HL-60/S4 (cell line): ENCODE measurements around the gene TNS1.

Source experiments
- in situ Hi-C: fragments of 300-500 bp; cut with MboI; formaldehyde crosslinking; loops from 2 replicates; pipeline ENCODE4 v1.14.3; 2022; ENCODE audit warnings: low sequenced_read_pairs

The TNS1 gene

DNA sequence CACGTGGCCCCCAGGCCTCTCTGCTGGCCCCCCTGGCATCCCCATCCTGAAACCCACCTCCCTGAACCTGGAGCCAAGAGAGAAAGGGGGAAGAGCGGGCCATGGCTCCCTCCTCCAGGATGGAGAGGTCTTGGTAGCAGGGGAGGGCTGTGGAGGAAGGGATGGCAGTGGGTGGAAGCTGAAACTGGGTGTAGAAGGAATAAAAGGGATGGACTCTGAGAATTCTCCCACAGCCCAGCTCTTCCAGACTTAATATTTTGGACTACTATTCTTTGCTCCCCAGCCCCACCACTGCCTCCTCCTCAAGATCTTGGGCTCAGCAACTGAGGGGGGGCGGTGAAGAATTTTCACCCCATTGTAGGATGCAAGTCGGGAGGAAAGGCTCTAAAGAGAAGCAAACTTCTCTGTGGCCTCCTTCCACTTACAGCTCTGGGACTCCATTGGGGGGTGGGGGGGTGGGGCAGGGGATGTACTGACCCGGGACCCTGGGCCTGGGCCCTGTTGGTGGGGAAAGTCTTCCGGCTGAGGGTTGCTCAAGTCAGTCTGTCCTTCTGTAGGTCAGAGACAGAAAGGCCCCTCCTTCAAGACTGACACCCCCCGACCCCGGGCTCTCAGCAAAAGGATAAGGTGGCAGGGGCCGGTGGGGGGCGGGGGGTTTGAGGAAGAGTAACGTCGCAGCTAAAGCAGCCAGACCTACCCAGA, 501 bp downstream of the TNS1 start:
- in situ Hi-C loops = no loop called here

- in situ Hi-C loops = no loop called here
Observed at GRCh38 chr2:218001629-218002028, 1.2 kb downstream of the TNS1 start.

GRCh38 chr2:218000136-218000535, 2.7 kb downstream of the TNS1 start:
- in situ Hi-C loops = no loop called here

DNA sequence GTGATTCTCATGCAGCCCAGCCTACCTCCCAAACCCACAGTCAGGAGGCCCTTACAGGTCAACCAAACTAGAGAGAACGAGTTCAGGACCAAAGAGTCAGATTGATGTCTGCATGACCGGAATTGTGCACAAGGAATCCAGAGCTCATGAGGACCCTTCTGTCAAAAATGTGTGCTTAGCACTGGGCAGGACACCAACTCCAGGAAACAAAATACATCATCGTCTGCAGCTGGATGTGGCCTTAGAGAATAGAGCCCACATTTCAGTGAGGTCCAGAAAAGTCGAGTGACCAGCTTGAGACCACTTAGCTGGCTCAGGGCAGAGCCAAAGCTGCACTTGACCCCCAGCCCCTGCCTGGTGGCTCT, 3.2 kb downstream of the TNS1 start:
- in situ Hi-C loops = no loop called here

DNA sequence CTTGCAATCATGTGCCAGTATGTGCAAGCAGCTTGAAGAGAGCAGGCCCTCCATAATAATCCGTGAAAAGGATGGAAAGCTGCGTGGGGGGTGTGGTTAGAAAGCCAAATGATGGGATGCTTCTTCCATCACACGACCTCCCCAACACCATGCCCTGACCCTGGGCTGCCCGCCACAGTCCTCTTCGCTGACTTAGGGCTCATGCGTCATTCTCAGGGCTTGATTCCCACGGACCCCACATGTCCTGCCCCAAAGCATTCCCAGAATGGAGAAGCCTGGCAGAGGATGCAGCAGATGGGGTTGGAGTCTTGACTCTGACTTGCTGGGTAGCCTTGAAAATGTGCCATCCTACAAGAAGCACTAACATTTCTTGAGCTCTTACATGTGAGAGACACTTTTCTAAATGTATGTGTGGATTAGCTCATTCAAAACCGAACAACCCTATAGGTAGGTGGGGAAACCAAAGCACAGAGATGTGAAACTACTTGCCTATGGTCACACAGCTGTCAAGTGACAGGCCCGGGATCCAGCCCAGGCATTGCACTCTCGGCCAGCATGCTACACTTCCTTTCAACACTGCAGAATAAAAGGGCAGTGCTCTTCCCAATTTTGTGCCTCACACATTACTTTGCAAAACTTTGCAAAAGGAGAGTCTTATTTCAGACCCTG, 3.7 kb downstream of the TNS1 start:
- in situ Hi-C loops = no loop called here

GRCh38 chr2:217997510-217997909, 5.3 kb downstream of the TNS1 start:
- in situ Hi-C loops = no loop called here

DNA sequence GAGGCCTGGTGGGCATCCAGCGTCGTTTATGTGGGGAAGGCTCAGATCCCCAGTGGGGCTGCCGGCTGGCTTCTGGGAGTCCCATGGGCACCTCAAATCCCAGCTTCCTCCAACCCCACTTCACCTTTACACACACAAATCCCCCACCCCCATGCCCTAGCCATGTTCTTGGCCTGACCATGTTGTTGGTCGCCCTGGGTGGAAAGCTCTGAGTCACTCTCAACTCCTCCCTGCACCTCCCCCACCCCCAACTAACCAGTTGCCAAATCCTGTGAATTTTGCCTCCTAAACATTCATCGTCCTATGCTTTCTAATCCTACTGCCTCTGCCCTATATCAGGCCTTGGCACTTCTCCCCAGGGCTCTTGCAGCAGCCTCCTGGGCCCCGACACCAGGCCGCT, 6.4 kb downstream of the TNS1 start:
- in situ Hi-C loops = no loop called here

GRCh38 chr2:217995731-217996231, 7.0 kb downstream of the TNS1 start:
- in situ Hi-C loops = no loop called here

DNA sequence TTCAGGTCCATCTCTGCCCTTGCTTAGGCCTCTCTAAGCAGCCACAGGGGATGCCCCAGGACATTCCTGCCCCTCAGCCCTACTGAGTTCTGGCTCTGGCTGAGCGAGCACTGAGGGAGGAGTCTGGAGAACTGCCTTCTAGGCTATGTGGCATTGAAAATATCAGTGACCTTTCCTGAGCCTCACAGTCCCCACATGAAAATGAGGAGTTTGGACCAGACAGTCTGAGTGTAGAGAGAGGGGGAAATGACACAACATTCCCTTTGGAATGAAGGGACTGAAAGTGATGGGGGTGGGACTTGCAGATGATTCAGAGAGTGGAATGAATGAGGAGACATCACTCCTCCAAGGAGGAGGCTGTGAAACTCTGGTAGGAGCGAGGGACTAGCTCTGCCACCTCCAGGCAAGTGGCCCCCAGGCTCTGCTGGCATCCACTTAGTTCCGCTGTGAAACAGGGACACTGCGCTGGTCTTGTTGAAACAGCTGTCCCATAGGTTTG, 8.0 kb downstream of the TNS1 start:
- in situ Hi-C loops = no loop called here

GRCh38 chr2:217993817-217994463, 8.9 kb downstream of the TNS1 start:
- in situ Hi-C loops = no loop called here

DNA sequence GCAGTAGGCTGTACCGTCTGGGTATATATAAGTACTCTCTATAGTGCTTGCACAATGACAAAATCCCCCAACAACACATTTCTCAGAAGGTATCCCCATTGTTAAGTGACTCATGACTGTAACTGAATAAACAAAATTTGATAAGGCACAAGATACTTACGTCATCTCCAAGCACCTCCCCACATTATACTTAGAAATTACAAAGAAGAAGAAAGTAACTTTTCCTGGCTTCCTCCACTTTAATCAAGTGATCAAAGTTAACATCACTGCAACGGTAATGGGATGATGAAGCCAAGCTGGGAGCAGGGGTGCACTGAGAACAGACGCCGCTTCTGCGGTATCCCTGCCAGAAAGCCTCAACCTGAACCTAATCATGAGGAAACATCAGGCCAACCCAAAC, 9.7 kb downstream of the TNS1 start:
- in situ Hi-C loops = no loop called here

DNA sequence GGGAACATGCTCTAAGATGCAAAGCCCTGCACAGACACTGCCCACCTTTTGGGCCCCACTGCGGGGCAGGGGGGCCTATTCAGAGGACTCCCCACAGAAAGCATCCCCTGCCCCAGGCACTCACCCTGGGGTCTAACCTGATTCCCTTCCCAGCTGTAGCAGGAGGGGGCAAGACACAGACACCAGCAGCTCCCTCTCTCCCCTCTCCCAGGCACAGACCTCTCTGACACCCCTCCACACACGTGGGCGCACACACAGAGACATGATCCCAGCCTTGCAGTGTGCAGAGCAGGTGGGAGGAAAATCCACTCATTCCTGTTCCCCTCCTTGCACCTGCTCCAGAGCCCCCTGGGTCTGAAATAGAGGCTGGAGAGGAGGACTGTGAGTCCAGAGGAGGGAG, 10.7 kb downstream of the TNS1 start:
- in situ Hi-C loops = no loop called here

GRCh38 chr2:217990791-217991465, 11.9 kb downstream of the TNS1 start:
- in situ Hi-C loops = no loop called here

DNA sequence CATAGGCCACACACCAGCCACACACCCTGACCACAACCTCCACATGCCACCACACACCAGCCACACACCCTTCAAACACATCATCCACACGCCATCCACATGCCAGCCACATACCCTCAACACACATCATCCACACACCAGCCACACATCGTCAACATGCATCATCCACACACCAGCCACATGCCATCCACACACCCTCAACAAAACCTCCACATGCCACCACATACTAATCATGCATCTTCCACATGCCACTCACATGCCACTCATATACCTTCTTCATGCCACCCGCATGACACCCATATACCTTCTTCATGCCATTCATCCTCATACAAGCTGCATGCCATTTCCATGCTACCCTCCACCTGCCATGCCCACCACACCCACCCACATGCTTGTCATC, 12.4 kb downstream of the TNS1 start:
- in situ Hi-C loops = no loop called here

DNA sequence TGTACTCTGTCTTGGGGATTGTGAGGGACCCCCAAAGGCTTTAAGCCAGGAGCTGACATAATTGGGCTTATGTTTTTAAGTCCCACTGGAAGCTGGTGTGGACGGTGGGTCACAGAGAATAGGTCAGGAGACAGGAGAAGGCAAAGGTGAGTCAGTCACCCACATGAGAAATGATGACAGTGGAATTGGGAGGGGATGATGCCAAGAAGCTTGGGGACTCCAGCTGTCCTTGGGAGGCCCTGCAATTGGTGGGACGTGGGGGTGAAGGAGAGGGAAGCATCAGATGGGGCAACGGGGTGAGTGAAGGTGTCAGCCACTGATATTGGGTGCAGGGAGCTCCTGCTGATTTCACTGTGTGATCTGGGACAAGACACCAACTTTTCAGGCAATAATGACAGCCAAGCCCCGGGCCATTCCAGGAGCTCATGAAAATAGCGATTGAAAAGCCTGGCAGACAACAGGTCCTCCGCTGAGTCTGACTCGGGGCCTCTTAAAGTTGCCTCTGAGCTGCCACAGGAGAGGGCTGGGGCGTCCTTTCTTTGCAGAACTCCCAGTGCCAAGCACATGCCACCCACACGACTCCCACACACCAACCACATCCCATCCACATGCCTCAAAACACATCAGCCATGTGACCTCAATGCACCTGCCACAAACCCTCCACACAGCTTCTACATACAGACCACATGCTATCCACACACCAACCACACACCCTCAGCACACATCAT, 13.4 kb downstream of the TNS1 start:
- in situ Hi-C loops = loop anchor here (10.0 kb wide), 1 partner anchor 195 kb away; no protein-coding TSS in a partner anchor

DNA sequence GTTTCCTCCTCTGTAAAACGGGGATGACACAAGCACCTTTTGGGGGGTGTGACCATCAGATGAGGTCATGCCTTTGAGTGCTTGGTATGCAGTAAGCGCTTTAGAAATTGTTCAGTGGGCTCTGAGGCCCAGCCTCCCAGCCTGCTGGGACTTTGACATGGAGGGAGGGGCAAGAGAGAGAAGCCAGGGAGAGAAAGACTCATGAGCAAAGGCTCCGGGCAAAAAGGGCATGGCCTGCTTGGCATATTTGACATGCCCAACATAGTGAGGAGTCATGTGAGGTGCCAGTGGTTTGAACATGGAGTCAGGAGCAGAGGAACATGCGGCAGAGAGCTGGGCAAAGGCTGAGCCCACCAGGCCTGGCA, 14.0 kb downstream of the TNS1 start:
- in situ Hi-C loops = loop anchor here (10.0 kb wide), 1 partner anchor 194 kb away; no protein-coding TSS in a partner anchor

DNA sequence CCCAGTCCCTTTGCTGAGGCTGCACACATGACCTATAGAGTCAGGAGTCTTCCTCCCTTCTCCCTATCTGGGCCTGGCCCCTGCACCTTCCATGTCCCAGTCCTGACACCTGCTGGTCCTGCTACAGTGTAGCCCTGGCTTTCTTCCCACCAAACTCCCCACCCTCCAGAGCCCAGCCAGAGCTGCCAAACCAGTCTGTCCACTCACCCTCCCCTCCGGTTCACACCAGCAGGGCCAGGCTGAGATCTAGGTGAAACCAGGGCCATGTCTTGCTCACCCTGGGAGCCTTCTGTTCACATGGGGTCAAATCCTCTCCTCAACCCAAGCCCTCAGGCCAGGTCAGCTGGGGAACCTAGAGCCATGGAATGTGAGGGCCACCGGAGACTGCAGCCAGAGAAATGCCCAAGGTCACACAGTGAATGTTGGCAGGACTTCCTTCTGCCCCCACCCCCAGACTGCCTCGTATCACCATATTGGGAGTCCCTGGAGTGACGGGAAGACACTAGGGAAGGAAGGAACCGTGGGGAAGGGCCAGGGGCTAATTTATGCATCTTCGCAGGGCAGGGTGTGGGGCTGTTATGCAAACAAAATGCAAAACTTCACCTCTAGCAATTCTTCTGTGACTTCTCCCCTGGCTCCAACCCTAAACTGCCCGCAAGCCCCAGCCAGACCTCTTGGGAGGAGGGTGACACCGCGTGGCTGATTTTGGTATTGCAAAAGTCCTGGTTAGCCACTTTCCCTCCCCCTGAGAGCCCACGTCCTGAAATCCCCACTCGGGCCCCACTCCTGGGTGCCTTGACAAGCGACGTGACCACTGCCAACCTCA, 14.6 kb downstream of the TNS1 start:
- in situ Hi-C loops = loop anchor here (10.0 kb wide), 1 partner anchor 193 kb away; no protein-coding TSS in a partner anchor

- in situ Hi-C loops = loop anchor here (10.0 kb wide), 1 partner anchor 193 kb away; no protein-coding TSS in a partner anchor
Observed at GRCh38 chr2:217987391-217987790, 15.4 kb downstream of the TNS1 start.

GRCh38 chr2:217986256-217986961, 16.4 kb downstream of the TNS1 start:
- in situ Hi-C loops = loop anchor here (10.0 kb wide), 1 partner anchor 192 kb away; no protein-coding TSS in a partner anchor
